GM19468 (cell line): Measurements from ENCODE around the gene PRC1.

ENCODE experiments used
- ATAC-seq: cut with Tn5 transposase; IDR thresholded peaks from one replicate; pipeline ENCODE4 v1.9.1; 2021; ENCODE audit warnings: mild to moderate bottlenecking, moderate library complexity, moderate number of reproducible peaks; ENCODE audit not compliant: unreplicated experiment; ENCODE audit errors: extremely low read depth

PRC1 gene

GRCh38 chr15:90957031-90957790 is 37.1 kb downstream of the PRC1 start:
- ATAC-seq, result no peak

- no peak for ATAC-seq
Observed at GRCh38 chr15:90956274-90957030, 37.9 kb downstream of the PRC1 start.

GRCh38 chr15:90955624-90956273 is 38.6 kb downstream of the PRC1 start:
- no peak for ATAC-seq

- peak; percentile 89 for ATAC-seq
Observed at GRCh38 chr15:90954712-90955623, 39.4 kb downstream of the PRC1 start, which contains the start of gene RCCD1. Gene RCCD1, plus strand, starts transcription at chr15:90954884. Its CDS starts 1,851 bp downstream, at chr15:90956735.

GRCh38 chr15:90953947-90954711 is 40.2 kb downstream of the PRC1 start:
- ATAC-seq, result no peak

GRCh38 chr15:90952901-90953677 is 41.2 kb downstream of the PRC1 start:
- no peak for ATAC-seq

- no peak for ATAC-seq
Observed at GRCh38 chr15:90950676-90951075, 43.7 kb downstream of the PRC1 start.

GRCh38 chr15:90949979-90950675 is 44.2 kb downstream of the PRC1 start:
- ATAC-seq, result no peak

GRCh38 chr15:90948506-90948905 is 45.8 kb downstream of the PRC1 start:
- no peak for ATAC-seq

GRCh38 chr15:90947577-90948357 is 46.6 kb downstream of the PRC1 start:
- ATAC-seq, result no peak

- no peak for ATAC-seq
Observed at GRCh38 chr15:90946941-90947576, 47.3 kb downstream of the PRC1 start.

GRCh38 chr15:90946538-90946937 is 47.8 kb downstream of the PRC1 start:
- ATAC-seq, result no peak

GRCh38 chr15:90945091-90945490 is 49.2 kb downstream of the PRC1 start:
- no peak for ATAC-seq

- ATAC-seq, result no peak
Observed at GRCh38 chr15:90942354-90943120, 51.8 kb downstream of the PRC1 start.

GRCh38 chr15:90941038-90941437 is 53.3 kb downstream of the PRC1 start:
- no peak for ATAC-seq

GRCh38 chr15:90939756-90940155 is 54.6 kb downstream of the PRC1 start:
- ATAC-seq, result no peak
